GM18858 (cell line): ENCODE data around the gene LRRC9.

ENCODE experiments used
- ATAC-seq: cut with Tn5 transposase; IDR thresholded peaks from one replicate; pipeline ENCODE4 v1.9.1; 2021; ENCODE audit not compliant: unreplicated experiment

LRRC9 gene

GRCh38 chr14:60106339-60106738 is 186.4 kb downstream of the LRRC9 start:
- ATAC-seq, result no peak

GRCh38 chr14:60107477-60107876 is 187.5 kb downstream of the LRRC9 start:
- no peak for ATAC-seq

- no peak for ATAC-seq
Measured at GRCh38 chr14:60111732-60112131, 191.8 kb downstream of the LRRC9 start.
